SK-N-SH (cell line): Measurements from ENCODE around the gene ABCD2. TPM values are rescaled to one million over a fixed set of nuclear protein-coding genes. Genes with fewer than 3 reads are reported as not detected.

Source experiments
- polyA plus RNA-seq, 3 experiments: library from polyadenylated mRNA; depleted of rRNA; stranded (reverse); fragments of >200 nt; gene quantifications; 2 replicates each; pipeline ENCODE4 v1.2.3, GENCODE V29; 2012
- small RNA-seq, 7 experiments: library from RNA; depleted of rRNA; stranded (forward); fragments of <200 nt; gene quantifications; one replicate each; pipeline ENCODE3, GENCODE V24; 2012

ABCD2 gene
- polyA plus RNA-seq, 1 of the 3 experiments (the other 2 are of a cell fraction) = 0.02 TPM

Small RNA genes lying within 50 kb of the gene (small RNA-seq; reads per million reads assigned to genes)
- gene AC121334.2 = 0 reads per million in 7 experiments

Other genes starting within 250 kb of the ABCD2 start
- gene KIF21A, start 176.7 kb downstream of the ABCD2 start, polyA plus RNA-seq (2012; rRNA removed) = 3.6 and 7.2 TPM in 2 replicates